GM18517 (cell line): Measurements from ENCODE around the gene MMP1.

Experiments used
- ATAC-seq: cut with Tn5 transposase; IDR thresholded peaks from one replicate; pipeline ENCODE4 v1.9.1; 2021; ENCODE audit warnings: mild to moderate bottlenecking, moderate library complexity; ENCODE audit not compliant: unreplicated experiment

Gene MMP1

DNA sequence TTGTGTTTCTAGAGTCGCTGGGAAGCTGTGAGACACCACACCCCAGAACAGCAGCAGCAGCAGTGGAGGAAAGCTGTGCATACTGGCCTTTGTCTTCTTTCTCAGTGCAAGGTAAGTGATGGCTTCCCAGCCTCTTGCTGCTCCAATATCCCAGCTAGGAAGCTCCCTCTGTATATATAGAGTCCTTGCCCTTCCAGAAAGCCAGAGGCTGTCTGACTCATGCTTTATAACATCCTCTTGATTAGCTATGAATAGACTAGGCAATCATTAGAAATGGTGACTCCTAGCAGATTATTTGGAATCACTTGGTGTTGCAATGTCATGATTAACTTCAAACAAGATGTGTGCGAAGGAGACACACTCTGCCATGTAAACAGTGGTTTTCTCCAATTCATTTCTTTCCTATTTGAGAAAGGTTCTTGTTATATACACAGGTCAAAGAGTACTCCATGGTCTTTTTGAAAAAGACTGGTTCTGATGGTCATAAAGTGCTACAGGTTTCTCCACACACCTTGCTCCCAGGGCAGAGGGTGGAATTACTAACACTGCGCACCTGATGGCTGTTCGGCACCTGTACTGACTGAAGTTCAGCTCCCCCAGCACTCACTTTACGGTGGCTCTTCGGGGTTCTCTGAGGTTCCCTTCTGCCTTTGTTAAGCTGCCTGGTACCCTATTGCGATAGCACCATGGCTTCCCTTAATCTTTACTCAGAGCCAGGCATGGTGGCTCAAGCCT is at the start of gene MMP1:
Gene MMP1, minus strand, starts transcription at position 149 of the 735 bp plus-strand sequence. Its CDS starts 68 bp downstream, at position 81.
- no peak for ATAC-seq

DNA sequence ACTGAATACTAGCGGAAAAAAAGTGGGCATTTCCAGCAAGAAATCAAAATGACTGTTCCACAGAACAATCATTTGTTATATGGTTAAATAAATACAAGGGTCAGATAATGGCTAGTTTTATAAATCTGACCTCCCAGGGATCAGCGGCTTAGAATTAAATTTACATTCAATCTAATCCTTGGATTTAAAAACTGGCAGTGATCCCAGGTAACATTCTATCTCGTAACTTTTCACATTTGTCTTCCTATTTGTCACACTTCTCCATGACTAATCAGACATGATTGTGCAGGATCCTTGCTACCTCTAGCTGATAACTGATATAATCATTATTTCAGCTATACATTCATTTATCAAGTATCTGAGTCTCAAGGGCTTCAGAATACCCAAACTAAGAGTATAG is 48.3 kb upstream of the MMP1 start:
- ATAC-seq: no peak

DNA sequence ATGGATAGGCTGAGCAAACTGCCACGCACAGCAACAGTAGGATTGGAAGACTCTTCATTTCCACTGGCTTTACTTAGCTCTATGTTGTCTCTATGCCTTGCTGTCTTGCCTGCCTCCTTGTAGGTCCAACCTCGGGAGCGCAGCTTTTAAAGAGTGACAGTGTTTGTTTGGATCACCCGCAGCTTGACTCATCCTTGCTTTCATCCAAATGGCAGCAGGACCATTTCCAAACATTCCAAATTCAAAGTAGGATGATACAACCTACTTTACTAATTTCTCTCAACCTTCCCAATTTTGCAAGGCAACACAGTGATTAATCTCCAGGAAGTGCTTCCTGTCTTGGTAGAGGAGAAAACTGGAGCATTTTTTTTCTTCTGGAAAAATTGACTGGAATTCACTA is 45.5 kb upstream of the MMP1 start, which contains the start of gene MMP3:
Gene MMP3, minus strand, starts transcription at position 121 of the 400 bp plus-strand sequence. Its CDS starts 63 bp downstream, at position 58.
- no peak for ATAC-seq

- ATAC-seq: no peak
Measured at GRCh38 chr11:102842930-102843329, 45.0 kb upstream of the MMP1 start.

GRCh38 chr11:102840018-102840417 is 42.1 kb upstream of the MMP1 start:
- no peak for ATAC-seq

DNA sequence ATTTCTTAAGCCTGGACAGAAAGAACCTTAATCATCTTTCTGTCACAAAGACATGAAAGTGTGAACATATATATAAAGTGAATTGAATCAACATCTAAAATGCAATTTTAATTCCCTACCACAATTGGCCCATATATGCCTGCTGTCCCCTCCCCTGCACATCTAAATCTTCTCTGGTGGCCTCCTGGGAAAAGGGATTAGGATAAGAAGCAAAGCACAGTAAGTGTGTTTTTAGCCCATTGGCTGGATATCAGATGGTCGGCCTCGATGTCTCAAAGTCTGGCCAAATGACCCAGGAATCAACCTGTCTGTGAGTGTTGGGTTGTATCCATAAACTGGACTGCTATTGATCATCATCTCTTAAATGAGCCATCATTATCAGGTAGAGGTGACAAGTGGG is 39.7 kb upstream of the MMP1 start:
- no peak for ATAC-seq

- no peak for ATAC-seq
Measured at GRCh38 chr11:102837156-102837555, 39.2 kb upstream of the MMP1 start.

DNA sequence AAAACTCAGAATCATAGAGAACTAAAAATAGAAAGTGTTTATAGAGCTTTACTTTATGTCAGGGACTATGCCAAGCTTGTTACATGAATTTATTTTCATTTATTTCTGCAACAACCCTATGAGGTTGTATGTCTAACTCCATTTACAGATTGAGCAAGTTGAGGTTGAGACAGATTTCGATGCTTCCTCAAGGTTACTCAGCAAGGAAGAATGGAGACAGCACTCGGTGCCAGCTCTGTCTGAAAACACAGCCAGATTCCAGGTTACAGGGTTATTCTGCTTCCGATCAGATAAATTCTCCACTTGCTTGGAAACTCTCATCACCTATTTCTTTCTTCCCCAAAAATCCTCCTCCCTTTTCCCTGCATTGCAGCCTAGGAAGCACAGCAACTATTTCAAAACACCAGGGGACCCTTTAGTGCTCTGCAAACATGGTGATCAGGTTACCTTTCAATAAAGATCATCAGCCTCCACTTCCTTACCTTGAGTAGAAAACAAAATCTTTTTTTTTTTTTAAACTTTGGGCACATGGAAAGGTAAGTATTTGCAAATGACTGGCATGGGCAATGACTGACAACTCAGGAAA is 38.4 kb upstream of the MMP1 start:
- no peak for ATAC-seq

DNA sequence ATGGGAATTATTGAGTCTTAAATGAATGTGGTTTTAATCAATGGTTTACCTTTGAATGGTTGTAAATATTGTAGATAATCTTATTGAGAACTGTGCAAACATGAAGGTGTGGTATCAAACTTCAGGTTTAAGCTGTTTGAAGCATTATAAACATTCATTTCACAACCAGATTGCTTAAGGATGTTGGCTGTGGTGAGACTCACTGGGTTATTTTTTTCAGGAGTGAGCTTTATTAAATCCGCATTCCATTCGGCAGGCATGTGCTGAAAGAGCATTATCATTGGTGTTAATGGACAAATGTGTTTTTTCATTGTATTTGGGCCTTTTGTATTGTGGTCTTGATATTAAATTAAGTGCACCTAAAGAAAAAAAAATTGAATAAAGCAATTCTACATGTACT is 35.8 kb upstream of the MMP1 start:
- no peak for ATAC-seq

DNA sequence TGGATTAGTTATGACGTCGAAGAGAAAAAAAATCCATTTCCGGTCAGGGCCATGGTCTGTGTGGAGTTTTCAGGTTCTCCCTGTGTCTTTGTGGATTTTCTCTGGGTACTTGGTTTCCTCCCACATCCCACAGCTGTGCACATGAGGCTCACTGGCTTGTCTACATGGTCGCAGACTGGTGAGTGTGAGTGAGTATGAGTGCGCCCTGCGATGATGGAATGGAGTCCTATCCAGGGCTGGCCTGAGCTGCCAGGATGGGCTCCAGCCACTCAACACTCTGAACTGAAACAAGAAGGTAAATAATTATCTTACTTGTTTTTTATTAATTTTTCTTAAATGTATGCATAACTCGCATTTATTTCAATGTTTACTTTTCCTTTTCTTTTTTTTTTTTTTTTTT is 34.7 kb upstream of the MMP1 start:
- ATAC-seq: no peak

GRCh38 chr11:102831489-102832440 is 33.8 kb upstream of the MMP1 start:
- no peak for ATAC-seq

- ATAC-seq: no peak
Measured at GRCh38 chr11:102831128-102831488, 33.1 kb upstream of the MMP1 start.

GRCh38 chr11:102830001-102830727 is 32.2 kb upstream of the MMP1 start:
- no peak for ATAC-seq

- ATAC-seq: no peak
Measured at GRCh38 chr11:102829316-102830000, 31.5 kb upstream of the MMP1 start.

- no peak for ATAC-seq
Measured at GRCh38 chr11:102824556-102824955, 26.6 kb upstream of the MMP1 start.

- no peak for ATAC-seq
Measured at GRCh38 chr11:102819491-102819890, 21.5 kb upstream of the MMP1 start.

- no peak for ATAC-seq
Measured at GRCh38 chr11:102813484-102813883, 15.5 kb upstream of the MMP1 start.

GRCh38 chr11:102812188-102812587 is 14.2 kb upstream of the MMP1 start:
- ATAC-seq: no peak

GRCh38 chr11:102810950-102811660 is 13.1 kb upstream of the MMP1 start:
- no peak for ATAC-seq

DNA sequence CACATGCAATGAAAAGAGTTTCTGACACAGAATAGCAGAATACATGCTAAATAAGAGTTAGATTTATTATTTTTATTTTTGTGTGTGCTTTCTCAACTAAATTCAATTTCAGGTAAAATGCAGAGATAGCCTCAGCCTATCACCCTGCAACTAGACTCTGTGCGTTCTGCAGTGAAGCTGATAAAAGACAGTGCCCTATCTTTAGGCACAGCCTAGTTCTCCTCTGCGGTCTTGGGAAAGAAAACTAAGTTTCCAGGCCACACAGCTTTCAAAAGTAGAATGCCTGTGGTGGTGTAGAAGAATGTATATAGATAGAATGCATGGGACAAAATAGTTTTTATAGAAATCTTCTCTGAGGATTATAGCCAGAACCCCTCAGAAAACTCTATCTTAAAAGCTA is 12.0 kb upstream of the MMP1 start:
- no peak for ATAC-seq
